Activated gamma-delta T cell (primary cell): ENCODE measurements around the gene ATP8B3.

Experiments
- DNase-seq: peaks from one replicate; lab custom pipeline; 2025; lab: John Stamatoyannopoulos, UW

The ATP8B3 gene

DNA sequence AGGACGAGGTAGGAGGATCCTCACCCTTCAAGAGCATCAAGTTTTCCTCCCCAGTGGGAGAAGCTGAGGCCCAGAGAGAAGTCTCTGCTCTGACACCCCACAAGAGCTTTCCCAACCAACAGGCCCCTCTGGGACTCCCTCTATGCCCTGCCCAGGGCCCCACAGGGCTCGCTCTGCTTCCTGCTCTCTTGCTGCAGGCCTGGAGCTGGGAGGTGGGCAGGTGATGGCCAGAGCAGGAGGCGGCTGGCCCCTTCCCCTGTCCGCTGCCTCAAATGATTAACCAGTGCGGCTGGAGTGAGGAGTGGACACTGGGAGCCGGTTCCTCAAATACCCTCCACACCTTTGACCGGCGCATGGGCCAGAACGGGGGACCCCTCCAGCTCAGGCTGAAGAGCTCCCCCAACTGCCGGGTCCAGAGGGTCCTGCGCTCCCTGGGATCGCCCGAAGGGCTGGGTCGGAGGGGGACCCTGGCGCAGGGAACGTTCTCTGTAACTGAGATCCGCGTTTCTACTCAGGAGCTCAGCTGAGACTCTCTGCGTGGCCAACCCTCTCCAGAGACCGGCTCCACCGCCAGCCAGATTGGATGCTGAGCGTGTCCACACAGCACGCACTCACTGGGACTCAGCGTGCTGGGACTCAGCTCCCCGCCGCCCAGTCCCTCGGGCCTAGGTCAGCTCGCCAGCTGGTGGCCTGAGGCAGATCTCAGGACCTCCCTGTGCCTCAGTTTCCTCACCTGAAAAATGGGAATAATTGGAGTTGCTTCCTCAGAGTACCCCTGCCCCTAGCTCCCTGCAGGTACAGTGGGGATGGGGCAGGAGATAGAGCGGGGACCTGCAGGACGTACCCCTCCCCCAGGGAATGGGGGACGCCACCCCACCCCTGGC lies 65.4 kb downstream of the ATP8B3 start:
- no peak for DNase-seq

DNA sequence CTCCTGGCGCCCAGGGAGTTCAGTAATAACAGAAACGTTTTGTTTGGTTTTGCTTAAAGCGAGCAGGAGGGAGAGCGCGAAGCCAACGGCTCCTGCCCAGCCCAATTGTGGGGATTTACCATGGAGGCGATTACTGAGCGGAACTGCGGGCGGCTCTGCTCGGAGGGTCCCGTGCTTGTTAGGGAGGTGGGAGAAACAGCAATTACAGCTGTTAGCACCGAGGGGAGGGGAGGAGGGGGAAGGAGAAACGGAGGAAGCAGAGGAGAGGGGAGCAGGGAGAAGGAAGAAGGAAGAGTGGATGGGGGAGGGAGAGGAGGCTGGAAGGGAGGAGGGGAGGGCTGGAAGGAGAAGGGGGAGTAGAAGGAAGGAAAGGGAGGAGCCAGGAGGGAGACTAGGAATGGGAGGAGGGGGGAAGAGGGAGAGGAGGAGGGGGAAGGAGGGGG lies 66.5 kb downstream of the ATP8B3 start:
- no peak for DNase-seq

- DNase-seq, result no peak
Measured at GRCh38 chr19:1744822-1745563, 67.1 kb downstream of the ATP8B3 start.

DNA sequence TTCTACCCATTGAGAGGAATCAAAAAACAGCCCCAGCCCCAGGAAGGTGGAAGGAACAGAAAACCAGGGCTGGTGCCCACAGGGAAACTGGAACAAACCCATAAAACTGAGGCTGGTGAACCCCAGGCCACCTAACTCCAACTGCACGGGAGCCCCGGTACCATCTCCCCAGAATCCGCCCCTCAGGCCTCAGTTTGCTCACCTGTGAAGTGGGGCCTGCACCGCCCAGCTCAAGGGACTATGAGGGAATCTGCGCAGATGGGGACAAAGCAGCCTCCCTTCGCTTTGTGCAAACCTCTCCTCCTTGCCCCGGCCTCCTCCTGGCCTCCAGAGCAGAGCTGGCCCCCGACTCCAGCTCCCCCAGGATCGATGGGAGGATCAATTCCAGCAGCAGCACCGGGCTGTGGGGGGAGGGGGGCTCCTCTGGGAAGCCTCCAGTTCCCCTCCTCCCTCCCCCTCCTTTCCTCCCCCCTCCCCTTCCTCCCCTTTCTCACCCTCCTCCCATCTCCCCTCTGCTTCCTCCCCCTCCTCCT lies 67.9 kb downstream of the ATP8B3 start:
- no peak for DNase-seq

DNA sequence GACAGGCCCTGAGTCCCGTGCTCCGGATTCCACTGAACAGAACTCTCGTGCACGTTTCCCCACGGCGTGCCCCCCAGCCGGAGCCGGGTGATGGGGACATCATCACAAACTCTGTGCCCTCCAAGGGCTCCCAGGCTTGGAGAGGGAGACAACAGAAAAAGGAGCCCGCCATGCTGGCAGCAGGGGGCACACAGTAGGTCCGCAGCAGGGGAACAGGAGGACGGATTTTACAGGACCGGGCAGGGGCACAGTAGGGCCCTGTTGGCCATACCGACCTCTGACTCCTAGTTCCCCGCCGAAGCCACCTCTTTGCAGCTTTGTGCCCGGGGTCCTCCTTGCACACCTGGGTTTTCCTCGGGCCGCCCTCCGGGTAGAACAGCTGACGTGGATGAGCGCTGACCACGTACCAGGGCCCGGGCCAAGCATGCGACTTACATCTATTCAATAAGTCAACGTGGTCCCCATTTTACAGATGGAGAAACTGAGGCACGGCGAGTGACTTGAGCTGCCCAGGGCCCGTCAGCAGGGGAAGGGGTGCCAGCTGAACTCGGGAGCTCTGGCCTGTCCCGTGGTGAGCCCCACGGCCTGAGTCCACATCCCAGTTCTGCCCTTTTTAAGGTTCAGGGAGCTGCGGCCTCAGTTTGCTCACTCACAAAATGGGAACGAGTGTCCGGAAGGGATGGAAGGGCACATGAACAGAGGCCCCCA lies 68.9 kb downstream of the ATP8B3 start:
- no peak for DNase-seq

DNA sequence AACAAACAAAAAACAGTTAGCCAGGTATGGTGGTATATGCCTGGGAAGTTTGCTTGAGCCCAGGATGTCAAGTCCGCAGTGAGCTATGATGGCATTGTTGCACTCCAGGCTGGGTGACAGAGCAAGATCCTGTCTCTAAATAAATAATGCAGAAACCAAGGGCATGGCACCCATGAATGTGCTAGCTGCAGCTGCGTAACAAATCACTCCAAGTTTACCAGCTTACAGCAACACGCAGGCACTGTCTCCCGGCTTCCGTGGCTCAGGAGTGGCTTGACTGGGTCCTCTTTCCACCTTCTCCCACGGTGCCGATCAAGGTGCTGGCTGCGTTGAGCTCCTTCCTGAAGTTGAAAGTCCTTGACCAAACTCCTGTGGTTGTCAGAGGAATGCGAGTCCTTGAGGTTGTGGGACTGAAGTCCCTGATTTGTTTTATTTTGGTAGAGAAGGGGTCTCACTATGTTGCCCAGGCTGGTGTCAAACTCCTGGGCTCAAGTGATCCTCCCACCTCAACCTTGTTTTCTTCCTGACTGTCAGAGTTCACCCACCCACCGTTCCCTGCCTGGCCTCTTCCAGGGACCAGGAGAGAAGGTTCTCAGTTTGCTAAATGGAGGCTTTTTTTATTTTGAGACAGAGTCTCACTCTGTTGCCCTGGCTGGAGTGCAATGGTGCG lies 72.0 kb downstream of the ATP8B3 start:
- DNase-seq, result no peak

- no peak for DNase-seq
Measured at GRCh38 chr19:1736927-1737326, 75.1 kb downstream of the ATP8B3 start.

DNA sequence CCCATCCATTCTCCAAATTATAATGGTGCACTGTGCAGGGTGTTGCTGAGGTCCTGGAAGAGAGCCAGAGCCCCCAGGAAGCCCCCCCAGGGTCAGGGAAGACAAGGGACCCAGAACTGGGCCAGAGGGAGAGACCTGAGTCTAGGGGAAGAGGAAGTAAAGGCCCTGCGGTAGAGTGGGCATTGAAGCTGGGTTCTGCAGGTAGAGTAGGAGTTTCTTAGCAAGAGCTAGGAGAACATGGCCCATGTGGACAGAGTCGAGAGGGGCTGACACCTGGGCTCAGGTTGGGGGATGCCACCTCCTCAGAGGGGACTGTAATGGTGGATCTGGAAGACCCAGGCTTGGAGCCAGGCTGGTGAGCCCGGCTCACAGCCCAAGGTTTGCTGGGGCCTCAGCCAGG lies 75.8 kb downstream of the ATP8B3 start:
- DNase-seq, result no peak

DNA sequence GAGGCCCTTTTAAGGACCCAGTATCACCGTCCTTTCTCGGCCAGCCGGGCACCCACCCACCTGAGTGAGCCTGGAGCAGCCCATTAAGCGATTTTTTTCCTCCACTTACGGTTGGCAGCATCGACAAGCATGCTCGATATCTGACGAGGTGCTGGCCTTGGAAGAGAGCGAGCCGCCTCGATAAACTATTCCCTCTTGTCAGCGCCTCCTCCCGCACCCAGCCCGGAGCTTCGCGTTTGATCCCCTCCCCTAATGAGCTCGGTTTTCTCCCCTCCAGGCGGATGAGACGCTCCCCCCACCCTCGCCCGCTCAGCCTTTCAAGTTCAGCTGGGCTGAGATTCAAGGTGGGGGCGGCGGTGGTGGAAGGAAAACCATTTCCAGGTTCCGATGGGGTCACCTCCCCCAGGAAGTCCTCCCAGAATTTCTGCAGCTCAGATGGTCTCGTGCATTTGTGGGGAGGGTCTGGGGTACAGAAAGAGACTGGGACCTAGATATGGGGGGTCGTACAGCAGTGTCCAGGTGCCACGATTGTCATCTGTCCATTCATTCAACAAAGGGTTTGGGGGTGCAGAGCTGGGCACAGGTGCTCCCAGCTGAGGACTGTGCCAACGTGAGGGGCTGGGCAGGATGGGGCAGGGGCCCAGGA lies 77.6 kb downstream of the ATP8B3 start:
- DNase-seq, result no peak
